SK-N-SH (cell line): Measurements from ENCODE around the gene SND1. TPM values are rescaled to one million over a fixed set of nuclear protein-coding genes. Genes with fewer than 3 reads are reported as not detected.

Experiments
- CTCF ChIA-PET: fragments of 300-600, 350-600 bp; formaldehyde crosslinking; extraction: SDS; loops from one replicate; lab custom pipeline; 2021; lab: Yijun Ruan, JAX
- POLR2A ChIA-PET: fragments of 350-600 bp; sonication (Branson Sonifier 250); formaldehyde crosslinking; extraction: SDS; loops from one replicate; lab custom pipeline; 2020; ENCODE audit warnings: antibody characterized with exemption, inconsistent platforms; lab: Yijun Ruan, JAX
- DNase-seq: peaks from one replicate; pipeline ENCODE4 v3.0.0; 2012
- H2AFZ ChIP-seq: fragments of 200-600 bp; sonication (generic); 2 replicates; pipeline ENCODE4 v1.8.1; 2016; ENCODE audit warnings: antibody characterized with exemption, mild to moderate bottlenecking, low read depth
- H3F3A ChIP-seq: fragments of 200-600 bp; sonication (generic); replicated peaks from 2 replicates; pipeline ENCODE3; 2016; ENCODE audit warnings: antibody characterized with exemption, mild to moderate bottlenecking; ENCODE audit not compliant: insufficient read depth
- H3K27ac ChIP-seq, 2 experiments: fragments of 200-500 bp in 1 of 2; fragments of 200-600 bp in 1 of 2; sonication (Bioruptor generic) in 1 of 2; sonication (generic), shearing (Covaris generic) in 1 of 2; 2 replicates each; pipeline versions ENCODE4 v1.5.1 to v1.6.1; 2014 to 2016; ENCODE audit warnings: low read depth in 2 of 2, inconsistent platforms in 1 of 2, low read length in 1 of 2, mild to moderate bottlenecking in 1 of 2, mixed read lengths in 1 of 2
- H3K27me3 ChIP-seq: fragments of 200-600 bp; sonication (generic), shearing (Covaris generic); 2 replicates; pipeline ENCODE4 v1.6.1; 2016; ENCODE audit warnings: mixed run types; ENCODE audit not compliant: insufficient read depth
- H3K36me3 ChIP-seq, 2 experiments: fragments of 200-500 bp in 1 of 2; fragments of 200-600 bp in 1 of 2; sonication (Bioruptor generic) in 1 of 2; sonication (generic) in 1 of 2; replicated peaks in 1 of 2; 2 replicates each; pipeline versions ENCODE3 to v1.5.1; 2014 to 2016; ENCODE audit warnings: low read length in 1 of 2, mild to moderate bottlenecking in 1 of 2; ENCODE audit not compliant: insufficient read depth in 2 of 2, control insufficient read depth in 1 of 2
- H3K4me1 ChIP-seq, 2 experiments: fragments of 200-500 bp in 1 of 2; fragments of 200-600 bp in 1 of 2; sonication (Bioruptor generic) in 1 of 2; sonication (generic), shearing (Covaris generic) in 1 of 2; 2 replicates each; pipeline versions ENCODE4 v1.5.1 to v1.6.1; 2014 to 2016; ENCODE audit warnings: low read depth in 1 of 2, low read length in 1 of 2, mixed run types in 1 of 2; ENCODE audit not compliant: insufficient read depth in 2 of 2, control insufficient read depth in 1 of 2
- H3K4me2 ChIP-seq: fragments of 200-600 bp; sonication (generic), shearing (Covaris generic); 2 replicates; pipeline ENCODE4 v1.6.1; 2017; ENCODE audit warnings: mixed run types
- H3K4me3 ChIP-seq, 2 experiments: fragments of 200-500 bp in 1 of 2; fragments of 200-600 bp in 1 of 2; sonication (Bioruptor generic) in 1 of 2; sonication (generic), shearing (Covaris generic) in 1 of 2; 2 replicates each; pipeline versions ENCODE4 v1.5.1 to v1.8.1; 2014 to 2016; ENCODE audit warnings: low read depth in 2 of 2, inconsistent platforms in 1 of 2, low read length in 1 of 2, mild to moderate bottlenecking in 1 of 2, mixed read lengths in 1 of 2, moderate library complexity in 1 of 2
- H3K79me2 ChIP-seq: fragments of 200-600 bp; sonication (generic); 2 replicates; pipeline ENCODE4 v1.8.1; 2017; ENCODE audit warnings: mild to moderate bottlenecking; ENCODE audit not compliant: insufficient read depth
- H3K9ac ChIP-seq: fragments of 200-600 bp; sonication (generic); 2 replicates; pipeline ENCODE4 v1.6.1; 2017; ENCODE audit warnings: mixed run types
- H3K9me2 ChIP-seq: fragments of 200-600 bp; sonication (generic); 2 replicates; pipeline ENCODE4 v1.6.1; 2017; ENCODE audit warnings: mixed run types
- H3K9me3 ChIP-seq: fragments of 200-600 bp; sonication (generic); 2 replicates; pipeline ENCODE4 v1.6.1; 2017; ENCODE audit warnings: mixed run types, mild to moderate bottlenecking, moderate library complexity
- H4K20me1 ChIP-seq: fragments of 200-600 bp; sonication (generic); 2 replicates; pipeline ENCODE4 v1.6.1; 2017; ENCODE audit warnings: mild to moderate bottlenecking, mixed run types; ENCODE audit not compliant: insufficient read depth
- ELF1 ChIP-seq: IDR thresholded peaks from 2 replicates; pipeline ENCODE4 v1.4.0; 2012
- EZH2phosphoT487 ChIP-seq: fragments of 200-600 bp; sonication (generic); IDR thresholded peaks from 2 replicates; pipeline ENCODE4 v1.6.1; 2017; ENCODE audit warnings: low read depth, mixed run types, mild to moderate bottlenecking, antibody characterized with exemption, moderate library complexity, borderline replicate concordance
- FOSL2 ChIP-seq: IDR thresholded peaks from 2 replicates; pipeline ENCODE4 v1.4.0; 2012; ENCODE audit warnings: low read depth, mild to moderate bottlenecking, moderate library complexity, borderline replicate concordance
- FOXJ3 ChIP-seq: sonication (generic); formaldehyde crosslinking; IDR thresholded peaks from 2 replicates; pipeline ENCODE4 v1.5.1; 2020; ENCODE audit warnings: mild to moderate bottlenecking, missing genetic modification reagents
- GATA2 ChIP-seq: sonication (generic); formaldehyde crosslinking; IDR thresholded peaks from 2 replicates; pipeline ENCODE4 v1.5.0; 2020; ENCODE audit warnings: mild to moderate bottlenecking, missing genetic modification reagents
- MAX ChIP-seq: IDR thresholded peaks from 2 replicates; pipeline ENCODE4 v1.4.0; 2012; ENCODE audit warnings: low read depth
- NFIC ChIP-seq: IDR thresholded peaks from 2 replicates; pipeline ENCODE4 v1.4.0; 2012; ENCODE audit warnings: borderline replicate concordance
- POLR2AphosphoS5 ChIP-seq: IDR thresholded peaks from 2 replicates; pipeline ENCODE4 v1.6.1; 2012; ENCODE audit warnings: low read depth, low read length
- RFX5 ChIP-seq: IDR thresholded peaks from 2 replicates; pipeline ENCODE4 v1.6.1; 2012; ENCODE audit warnings: mild to moderate bottlenecking, improper control_type of control experiment, low read length
- RXRA ChIP-seq: IDR thresholded peaks from 2 replicates; pipeline ENCODE4 v1.4.0; 2012; ENCODE audit warnings: low read depth, mild to moderate bottlenecking, borderline replicate concordance
- WGBS: methylation state at CpG from one replicate; pipeline ENCODE4 v1.1.6; 2017; ENCODE audit warnings: low lambda C conversion rate; 5-methylcytosine and 5-hydroxymethylcytosine counted together
- polyA plus RNA-seq, 3 experiments: library from polyadenylated mRNA; depleted of rRNA; stranded (reverse); fragments of >200 nt; gene quantifications; 2 replicates each; pipeline ENCODE4 v1.2.3, GENCODE V29; 2012
- TF ChIP-seq, protein P1 (sequence below): fragments of 150-350 bp; IDR thresholded peaks from 2 replicates; pipeline ENCODE4 v1.6.1; 2016; ENCODE audit warnings: mild to moderate bottlenecking, low read depth, low read length

The SND1 gene
- polyA plus RNA-seq, 1 of the 3 experiments (the other 2 are of a cell fraction), result 165 TPM

DNA sequence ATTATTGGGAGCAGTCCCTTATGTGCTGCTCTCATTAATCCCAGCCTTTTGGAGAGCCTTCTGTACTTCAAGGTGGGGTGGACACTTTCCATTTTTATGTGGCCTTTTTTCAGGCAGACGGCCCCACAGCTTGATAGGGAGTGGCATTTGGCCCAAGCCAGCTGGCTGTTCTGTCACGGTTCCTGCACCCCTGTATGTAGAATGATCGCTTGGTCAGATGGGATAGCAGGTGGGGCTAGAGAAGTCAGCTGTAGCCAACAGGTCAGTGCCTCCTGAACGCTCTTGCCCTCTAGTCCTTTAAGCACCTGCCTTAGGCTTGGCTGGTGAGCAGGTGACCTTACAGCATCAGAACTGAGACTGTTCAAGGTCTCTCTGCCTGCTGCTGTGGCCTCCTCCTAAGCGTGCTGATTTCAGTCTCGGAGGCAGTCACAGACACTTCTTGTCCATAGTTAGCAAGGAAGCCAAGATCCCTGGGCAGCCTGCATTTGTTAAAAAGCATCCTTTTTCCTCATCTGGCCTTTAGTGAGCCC lies 283.9 kb downstream of the SND1 start:
- peaks cover 11% of the 10 kb centered on the region; the same call in 1 of the 2 replicates for H3K79me2 ChIP-seq
- no peak overlapping the region for H3K4me3 ChIP-seq
- ChIA-PET POLR2A (no interaction called here), CTCF (interaction anchor here (0.7 to 1.1 kb wide), 2 partner anchors 99 to 200 kb away, joined by 3 read pairs; no protein-coding TSS in a partner anchor)
- H3K4me1 ChIP-seq, result peaks cover 16 to 19% of the 10 kb centered on the region in 2 experiments; a peak in 3 of 4 replicates
- DNase-seq, result no peak
- 0 out of 2 replicates have a peak, but pooled peaks cover 6% of the 10 kb centered on the region for H3K9me3 ChIP-seq
- H2AFZ ChIP-seq, result no peak overlapping the region
- no peaks in the 10 kb centered on the region for H3K27me3 ChIP-seq
- peaks cover 16 to 23% of the 10 kb centered on the region in 2 experiments for H3K36me3 ChIP-seq
- no peak overlapping the region for H3K9ac ChIP-seq
- no peaks in the 10 kb centered on the region for H4K20me1 ChIP-seq
- WGBS, result 91% methylated on average over 6 of the region's 6 CpGs
- H3K27ac ChIP-seq, result no peak overlapping the region
- no peak overlapping the region for H3K4me2 ChIP-seq
- no peaks in the 10 kb centered on the region for H3K9me2 ChIP-seq
- peaks cover 11% of the 10 kb centered on the region for H3F3A ChIP-seq
- no peak for TF ChIP-seq ELF1
- TF ChIP-seq FOSL2, result no peak
- TF ChIP-seq EZH2phosphoT487, result no peak
- TF ChIP-seq FOXJ3 (CRISPR knock-in tag), result no peak
- TF ChIP-seq, protein P1, sequence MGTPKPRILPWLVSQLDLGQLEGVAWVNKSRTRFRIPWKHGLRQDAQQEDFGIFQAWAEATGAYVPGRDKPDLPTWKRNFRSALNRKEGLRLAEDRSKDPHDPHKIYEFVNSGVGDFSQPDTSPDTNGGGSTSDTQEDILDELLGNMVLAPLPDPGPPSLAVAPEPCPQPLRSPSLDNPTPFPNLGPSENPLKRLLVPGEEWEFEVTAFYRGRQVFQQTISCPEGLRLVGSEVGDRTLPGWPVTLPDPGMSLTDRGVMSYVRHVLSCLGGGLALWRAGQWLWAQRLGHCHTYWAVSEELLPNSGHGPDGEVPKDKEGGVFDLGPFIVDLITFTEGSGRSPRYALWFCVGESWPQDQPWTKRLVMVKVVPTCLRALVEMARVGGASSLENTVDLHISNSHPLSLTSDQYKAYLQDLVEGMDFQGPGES, result no peak
- TF ChIP-seq RXRA, result no peak
- TF ChIP-seq GATA2 (CRISPR knock-in tag), result no peak
- TF ChIP-seq RFX5, result no peak

DNA sequence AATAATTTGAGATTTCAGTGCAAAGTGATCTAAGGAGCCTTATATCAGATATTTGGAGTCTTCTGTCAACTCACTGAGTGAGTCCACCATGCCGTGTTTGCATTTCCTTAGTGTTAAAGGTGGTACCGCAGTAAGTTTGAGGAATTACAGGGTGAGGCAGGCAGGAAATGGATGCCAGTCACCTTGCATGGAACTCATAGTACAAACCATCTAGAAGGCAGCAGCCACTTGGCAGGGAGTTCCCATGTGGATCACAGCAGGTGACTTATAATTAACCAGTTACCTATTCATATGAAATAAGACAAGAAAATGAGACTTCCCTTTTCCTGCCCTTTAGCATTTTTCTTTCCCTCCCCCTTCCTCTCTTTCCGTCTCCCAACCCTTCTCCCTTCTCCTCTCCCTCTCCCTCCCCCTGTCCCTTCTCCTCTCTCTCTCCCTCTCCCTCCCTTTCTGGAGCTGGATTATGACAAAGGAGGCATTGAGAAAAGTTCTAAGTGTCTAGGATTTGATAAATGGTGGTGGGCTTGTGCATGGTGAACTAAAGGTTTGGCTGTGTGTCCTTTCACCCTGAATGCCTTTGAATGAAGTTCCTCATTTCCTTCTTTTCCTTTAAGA lies 285.2 kb downstream of the SND1 start:
- H3K9me3 ChIP-seq, result no peaks in the 10 kb centered on the region
- H3K36me3 ChIP-seq, result peaks cover 5 to 10% of the 10 kb centered on the region in 2 experiments
- no peak overlapping the region for H3K4me3 ChIP-seq
- no peak overlapping the region for H3K9ac ChIP-seq
- H3K27me3 ChIP-seq, result no peaks in the 10 kb centered on the region
- H3K9me2 ChIP-seq, result no peaks in the 10 kb centered on the region
- H3K4me1 ChIP-seq, result peaks cover 16 to 19% of the 10 kb centered on the region in 2 experiments; a peak in 3 of 4 replicates
- no peaks in the 10 kb centered on the region for H4K20me1 ChIP-seq
- TF ChIP-seq FOSL2 (no peak), NFIC (no peak), MAX (no peak), POLR2AphosphoS5 (no peak)
- TF ChIP-seq, protein P1, result no peak
- H3K27ac ChIP-seq, result peak overlapping the region in 1 of 2 experiments; percentile 72; a peak in 1 of 4 replicates
- DNase-seq, result no peak
- peaks cover 14% of the 10 kb centered on the region; the same call in 1 of the 2 replicates for H3K79me2 ChIP-seq
- WGBS, result 92% methylated on average over 3 of the region's 3 CpGs
- H3F3A ChIP-seq, result peaks cover 11% of the 10 kb centered on the region
- ChIA-PET CTCF (interaction anchor here (1.1 kb wide), 1 partner anchor 38 kb away, joined by 3 read pairs; no protein-coding TSS in a partner anchor), POLR2A (no interaction called here)
- H3K4me2 ChIP-seq, result no peak overlapping the region
- no peak overlapping the region for H2AFZ ChIP-seq
